Osteoblast (primary cell): ENCODE measurements around the gene IL15RA. TPM values are rescaled to one million over a fixed set of nuclear protein-coding genes. Genes with fewer than 3 reads are reported as not detected.
A peak's percentile ranks its signal among the peaks of the same experiment; 100 is the strongest.

ENCODE experiments used
- DNase-seq: peaks from one replicate; pipeline ENCODE4 v3.0.0; 2011; ENCODE audit warnings: low spot score, mixed read lengths; ENCODE audit not compliant: insufficient read length; ENCODE audit errors: missing footprints
- H2AFZ ChIP-seq: 2 replicates; pipeline ENCODE4 v1.6.0; 2011; ENCODE audit warnings: mild to moderate bottlenecking, low read length
- H3K27ac ChIP-seq: 2 replicates; pipeline ENCODE4 v1.5.1; 2011; ENCODE audit warnings: mild to moderate bottlenecking, low read depth, low read length, moderate library complexity
- H3K27me3 ChIP-seq: 2 replicates; pipeline ENCODE4 v1.6.0; 2012; ENCODE audit warnings: mild to moderate bottlenecking, control low read depth, inconsistent platforms, low read length, moderate library complexity; ENCODE audit not compliant: insufficient read depth
- H3K36me3 ChIP-seq: 2 replicates; pipeline ENCODE4 v1.5.1; 2011; ENCODE audit warnings: mild to moderate bottlenecking, low read length, control low read depth, moderate library complexity; ENCODE audit not compliant: insufficient read depth
- H3K4me1 ChIP-seq: 2 replicates; pipeline ENCODE4 v1.5.1; 2011; ENCODE audit warnings: mild to moderate bottlenecking, low read length, control low read depth, moderate library complexity; ENCODE audit not compliant: insufficient read depth
- H3K4me2 ChIP-seq: 2 replicates; pipeline ENCODE4 v1.6.0; 2011; ENCODE audit warnings: mild to moderate bottlenecking, low read length; ENCODE audit not compliant: insufficient read depth
- H3K4me3 ChIP-seq: fragments of 200-600 bp; sonication (generic); 3 replicates; pipeline ENCODE4 v1.5.1; 2012; ENCODE audit warnings: mild to moderate bottlenecking, low read length, inconsistent platforms; ENCODE audit not compliant: insufficient read depth
- H3K79me2 ChIP-seq: 2 replicates; pipeline ENCODE4 v1.6.0; 2012; ENCODE audit warnings: mild to moderate bottlenecking, low read length, control low read depth, inconsistent platforms; ENCODE audit not compliant: insufficient read depth
- H3K9me3 ChIP-seq: 2 replicates; pipeline ENCODE4 v1.5.1; 2011; ENCODE audit warnings: low read depth, low read length, control low read depth
- H4K20me1 ChIP-seq: 2 replicates; pipeline ENCODE4 v1.6.0; 2012; ENCODE audit warnings: mild to moderate bottlenecking, low read length, control low read depth; ENCODE audit not compliant: insufficient read depth
- total RNA-seq: library from RNA; depleted of rRNA; stranded (reverse); fragments of >200 nt; gene quantifications from 2 replicates; pipeline ENCODE4 v1.2.3, GENCODE V29; 2012
- TF ChIP-seq, protein P1 (sequence below): IDR thresholded peaks from 2 replicates; pipeline ENCODE4 v1.5.1; 2011; ENCODE audit warnings: mild to moderate bottlenecking, low read depth, low read length, moderate library complexity; ENCODE audit errors: extremely low read depth

Gene IL15RA
- total RNA-seq, 1 donor = 1.1 TPM

DNA sequence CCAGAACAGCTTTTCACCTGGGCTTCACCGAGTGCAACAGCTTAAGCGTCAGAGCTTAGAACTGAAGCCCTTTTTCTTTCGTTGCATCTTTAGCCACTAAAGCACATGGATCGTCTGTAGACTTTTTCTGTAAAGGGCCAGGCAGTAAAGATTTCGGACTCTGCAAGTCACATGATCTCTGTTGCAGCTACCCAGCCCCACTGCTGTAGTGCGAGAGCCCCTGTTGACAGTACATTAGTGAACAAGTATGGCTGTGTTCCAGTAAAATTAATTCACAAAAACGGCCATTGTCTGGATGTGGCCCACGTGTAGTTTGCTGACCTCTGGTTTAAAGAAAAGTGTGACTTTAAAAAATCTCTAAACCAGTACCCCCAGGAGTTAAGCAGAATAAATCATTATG, 47.9 kb downstream of the IL15RA start:
- DNase-seq = no peak
- Histone ChIP-seq H3K27ac (no peak overlapping the region), H3K9me3 (no peaks in the 10 kb centered on the region), H3K27me3 (no peaks in the 10 kb centered on the region), H3K36me3 (peaks cover 56% of the 10 kb centered on the region), H2AFZ (no peak overlapping the region), H3K4me2 (no peak overlapping the region), H4K20me1 (no peaks in the 10 kb centered on the region), H3K4me1 (peaks cover 13% of the 10 kb centered on the region), H3K4me3 (no peak overlapping the region), H3K79me2 (no peaks in the 10 kb centered on the region)
- TF ChIP-seq, protein P1, sequence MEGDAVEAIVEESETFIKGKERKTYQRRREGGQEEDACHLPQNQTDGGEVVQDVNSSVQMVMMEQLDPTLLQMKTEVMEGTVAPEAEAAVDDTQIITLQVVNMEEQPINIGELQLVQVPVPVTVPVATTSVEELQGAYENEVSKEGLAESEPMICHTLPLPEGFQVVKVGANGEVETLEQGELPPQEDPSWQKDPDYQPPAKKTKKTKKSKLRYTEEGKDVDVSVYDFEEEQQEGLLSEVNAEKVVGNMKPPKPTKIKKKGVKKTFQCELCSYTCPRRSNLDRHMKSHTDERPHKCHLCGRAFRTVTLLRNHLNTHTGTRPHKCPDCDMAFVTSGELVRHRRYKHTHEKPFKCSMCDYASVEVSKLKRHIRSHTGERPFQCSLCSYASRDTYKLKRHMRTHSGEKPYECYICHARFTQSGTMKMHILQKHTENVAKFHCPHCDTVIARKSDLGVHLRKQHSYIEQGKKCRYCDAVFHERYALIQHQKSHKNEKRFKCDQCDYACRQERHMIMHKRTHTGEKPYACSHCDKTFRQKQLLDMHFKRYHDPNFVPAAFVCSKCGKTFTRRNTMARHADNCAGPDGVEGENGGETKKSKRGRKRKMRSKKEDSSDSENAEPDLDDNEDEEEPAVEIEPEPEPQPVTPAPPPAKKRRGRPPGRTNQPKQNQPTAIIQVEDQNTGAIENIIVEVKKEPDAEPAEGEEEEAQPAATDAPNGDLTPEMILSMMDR = no peak

DNA sequence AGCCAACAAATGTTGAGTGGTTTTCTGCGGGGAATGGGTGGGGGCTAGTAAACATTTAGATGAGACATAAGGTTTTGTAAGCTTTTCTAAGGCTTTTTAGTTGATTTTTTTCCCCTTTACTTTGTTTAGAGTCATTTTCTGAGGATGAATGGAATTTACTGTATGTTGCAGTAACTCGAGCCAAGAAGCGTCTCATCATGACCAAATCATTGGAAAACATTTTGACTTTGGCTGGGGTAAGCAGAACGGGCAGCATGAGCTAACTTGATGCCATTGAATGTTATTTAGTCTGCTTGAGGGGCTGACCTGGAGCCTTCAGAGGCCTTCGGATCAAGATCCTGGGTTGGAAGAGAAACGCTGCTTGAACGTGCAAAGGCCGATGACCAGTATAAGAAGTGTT, 50.0 kb downstream of the IL15RA start:
- Histone ChIP-seq H3K4me2 (peak overlapping the region; percentile 28), H2AFZ (no peak overlapping the region), H4K20me1 (no peaks in the 10 kb centered on the region), H3K4me3 (no peak overlapping the region), H3K9me3 (no peaks in the 10 kb centered on the region), H3K27me3 (no peaks in the 10 kb centered on the region), H3K79me2 (no peaks in the 10 kb centered on the region), H3K4me1 (peaks cover 13% of the 10 kb centered on the region), H3K27ac (peak overlapping the region; percentile 67), H3K36me3 (peaks cover 74% of the 10 kb centered on the region)
- DNase-seq = peak; percentile 74
- TF ChIP-seq, protein P1 = no peak

DNA sequence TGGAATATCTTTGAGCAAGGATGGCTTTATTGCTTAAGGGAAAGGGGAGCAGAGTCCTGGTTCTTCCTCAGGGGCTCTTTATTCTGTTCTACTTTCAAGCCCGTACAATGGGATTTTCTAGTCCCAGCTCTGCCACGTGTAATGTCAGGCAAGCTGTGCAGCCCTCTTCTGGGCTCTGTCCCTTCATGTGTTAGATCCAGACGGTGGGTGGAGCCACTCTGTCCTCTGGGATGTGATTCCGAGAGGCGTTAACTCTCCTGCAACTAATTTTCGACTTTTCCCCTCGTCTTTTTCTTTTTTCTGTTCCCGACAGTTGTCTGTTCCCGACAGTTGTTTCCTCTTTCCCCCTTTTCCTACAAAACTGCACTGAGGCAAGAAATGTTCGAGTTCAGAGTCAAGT, 52.5 kb downstream of the IL15RA start:
- Histone ChIP-seq H3K4me3 (no peak overlapping the region), H3K4me1 (peaks cover 13% of the 10 kb centered on the region), H3K36me3 (peaks cover 73% of the 10 kb centered on the region), H2AFZ (no peak overlapping the region), H4K20me1 (no peaks in the 10 kb centered on the region), H3K79me2 (no peaks in the 10 kb centered on the region), H3K4me2 (no peak overlapping the region), H3K27ac (no peak overlapping the region), H3K27me3 (no peaks in the 10 kb centered on the region), H3K9me3 (no peaks in the 10 kb centered on the region)
- TF ChIP-seq, protein P1 = no peak
- DNase-seq = no peak

DNA sequence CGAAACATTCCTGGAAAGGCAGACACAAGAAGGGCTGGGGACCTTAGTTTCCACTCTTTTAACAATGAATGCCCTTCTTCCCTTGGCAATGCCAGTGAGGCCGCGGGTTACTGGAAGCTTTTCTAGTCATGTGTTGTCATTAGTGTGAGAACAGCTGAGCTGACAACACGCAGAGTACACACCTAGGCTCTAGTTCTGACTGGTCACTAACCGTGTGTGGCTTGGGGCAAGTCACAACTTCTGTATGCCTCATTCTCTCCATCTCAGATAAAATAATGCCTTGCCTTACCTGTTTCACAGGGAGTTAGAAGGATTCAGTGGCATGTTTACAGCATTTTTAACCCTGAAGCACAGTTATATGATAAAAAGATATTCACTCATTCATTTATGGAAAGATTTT, 55.6 kb downstream of the IL15RA start:
- Histone ChIP-seq H3K9me3 (no peaks in the 10 kb centered on the region), H3K27me3 (no peaks in the 10 kb centered on the region), H3K4me2 (no peak overlapping the region), H3K4me3 (no peak overlapping the region), H3K27ac (no peak overlapping the region), H2AFZ (no peak overlapping the region), H4K20me1 (no peaks in the 10 kb centered on the region), H3K4me1 (peaks cover 5% of the 10 kb centered on the region), H3K36me3 (peaks cover 82% of the 10 kb centered on the region), H3K79me2 (no peaks in the 10 kb centered on the region)
- TF ChIP-seq, protein P1 = no peak
- DNase-seq = no peak
